ENCODE measurements around the gene MYCBP2. TPM values are rescaled to one million over a fixed set of nuclear protein-coding genes. Genes with fewer than 3 reads are reported as not detected.

MYCBP2 gene
- total RNA-seq, 1 donor = 186 TPM

DNA sequence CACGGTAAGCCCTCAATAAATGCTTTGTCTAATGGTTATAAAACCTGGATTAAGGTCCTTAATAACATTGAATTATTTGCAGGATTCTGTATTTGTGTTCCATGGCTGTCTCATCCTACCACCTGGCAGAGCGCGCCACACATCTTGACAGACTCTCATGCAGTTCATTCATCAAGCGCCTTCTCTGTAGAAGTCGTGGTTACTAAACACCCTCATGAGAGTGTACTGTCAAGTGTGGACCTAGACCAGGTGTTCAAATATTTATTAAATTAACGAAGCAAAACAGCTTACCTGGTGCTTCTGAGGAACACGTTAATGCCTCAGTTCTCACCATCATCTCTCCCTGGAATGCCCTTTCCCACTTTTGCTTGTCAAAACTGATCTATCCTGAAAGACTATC, 286.8 kb downstream of the MYCBP2 start:
- Histone ChIP-seq H3K9me3 (ENCODE audit: low read depth, low read length) (no peaks in the 10 kb centered on the region), H3K27me3 (ENCODE audit: insufficient read depth, low read length) (no peaks in the 10 kb centered on the region), H3K4me1 (ENCODE audit: insufficient read depth, low read length) (no peaks in the 10 kb centered on the region), H3K4me3 (ENCODE audit: low read length) (no peak overlapping the region)

DNA sequence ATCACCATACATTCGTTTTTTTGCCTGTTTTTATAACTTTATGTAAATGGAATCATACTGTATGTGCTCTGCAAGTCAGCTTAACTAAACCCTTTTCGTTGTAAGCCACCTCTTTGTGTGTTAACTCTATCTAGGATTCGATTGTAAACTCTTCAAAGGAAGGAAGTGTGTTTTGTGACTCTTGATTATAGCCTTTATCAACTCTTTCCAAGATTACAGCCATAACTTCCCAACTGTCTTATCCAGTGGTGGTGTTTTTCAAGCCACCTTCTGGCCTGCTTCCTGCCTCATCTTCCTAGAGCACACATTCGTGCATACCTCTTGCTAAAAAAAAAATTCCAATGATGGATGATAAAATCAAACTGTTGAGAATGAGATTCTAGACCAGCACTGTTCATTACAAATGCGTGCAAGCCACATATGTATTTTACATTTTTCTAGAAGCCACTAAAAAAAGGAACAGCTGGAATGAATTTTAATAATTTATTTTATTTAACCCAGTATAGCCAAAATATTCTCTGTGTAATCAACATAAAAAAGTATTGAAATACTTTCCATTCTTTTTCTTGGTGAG, 287.9 kb downstream of the MYCBP2 start:
- Histone ChIP-seq H3K9me3 (ENCODE audit: low read depth, low read length) (no peaks in the 10 kb centered on the region), H3K27me3 (ENCODE audit: insufficient read depth, low read length) (no peaks in the 10 kb centered on the region), H3K4me3 (ENCODE audit: low read length) (no peak overlapping the region), H3K4me1 (ENCODE audit: insufficient read depth, low read length) (no peaks in the 10 kb centered on the region)

DNA sequence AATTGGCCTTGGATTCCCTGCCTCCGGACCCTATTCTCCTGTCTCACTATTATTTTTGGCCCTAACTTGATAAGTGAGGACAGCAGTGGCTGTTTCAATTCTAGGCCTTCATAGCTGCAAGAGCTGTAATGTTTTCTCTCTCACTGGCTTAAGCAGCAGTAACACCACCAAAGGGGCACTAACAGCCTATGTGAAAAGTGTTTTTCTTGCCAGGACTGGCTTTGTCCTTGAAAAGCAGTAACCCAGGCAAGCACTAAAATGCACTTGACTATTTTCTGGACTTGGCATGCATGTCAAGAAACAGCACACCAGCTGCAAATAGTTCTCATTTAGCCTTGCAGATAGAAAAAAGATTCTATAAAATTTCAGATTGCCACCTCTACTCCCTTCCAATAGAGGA, 290.6 kb downstream of the MYCBP2 start:
- Histone ChIP-seq H3K27me3 (ENCODE audit: insufficient read depth, low read length) (no peaks in the 10 kb centered on the region), H3K9me3 (ENCODE audit: low read depth, low read length) (no peaks in the 10 kb centered on the region), H3K4me3 (ENCODE audit: low read length) (no peak overlapping the region), H3K4me1 (ENCODE audit: insufficient read depth, low read length) (no peaks in the 10 kb centered on the region)

DNA sequence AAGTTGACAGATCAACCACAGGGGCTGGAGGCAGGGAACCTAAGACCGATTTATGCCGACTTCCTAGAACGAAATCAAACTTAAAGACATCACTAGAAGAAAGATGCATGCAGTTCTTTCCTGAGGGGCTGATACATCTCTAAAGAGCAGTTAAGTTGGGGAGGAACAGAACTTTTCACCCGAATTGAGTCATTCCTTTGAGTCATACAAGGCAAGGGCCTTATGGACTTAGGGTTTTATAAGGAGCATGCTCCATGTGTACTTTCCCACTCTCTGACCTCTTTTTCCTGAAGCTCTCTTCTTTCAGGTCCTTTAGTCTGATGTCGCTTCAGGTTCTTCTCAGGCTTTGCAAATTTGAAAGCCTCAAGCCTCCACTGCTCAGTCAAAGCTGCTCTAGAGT, 292.0 kb downstream of the MYCBP2 start:
- H3K4me1 ChIP-seq (ENCODE audit: insufficient read depth, low read length) = no peaks in the 10 kb centered on the region
- no peak overlapping the region for H3K4me3 ChIP-seq (ENCODE audit: low read length)
- no peaks in the 10 kb centered on the region for H3K9me3 ChIP-seq (ENCODE audit: low read depth, low read length)
- no peaks in the 10 kb centered on the region for H3K27me3 ChIP-seq (ENCODE audit: insufficient read depth, low read length)

DNA sequence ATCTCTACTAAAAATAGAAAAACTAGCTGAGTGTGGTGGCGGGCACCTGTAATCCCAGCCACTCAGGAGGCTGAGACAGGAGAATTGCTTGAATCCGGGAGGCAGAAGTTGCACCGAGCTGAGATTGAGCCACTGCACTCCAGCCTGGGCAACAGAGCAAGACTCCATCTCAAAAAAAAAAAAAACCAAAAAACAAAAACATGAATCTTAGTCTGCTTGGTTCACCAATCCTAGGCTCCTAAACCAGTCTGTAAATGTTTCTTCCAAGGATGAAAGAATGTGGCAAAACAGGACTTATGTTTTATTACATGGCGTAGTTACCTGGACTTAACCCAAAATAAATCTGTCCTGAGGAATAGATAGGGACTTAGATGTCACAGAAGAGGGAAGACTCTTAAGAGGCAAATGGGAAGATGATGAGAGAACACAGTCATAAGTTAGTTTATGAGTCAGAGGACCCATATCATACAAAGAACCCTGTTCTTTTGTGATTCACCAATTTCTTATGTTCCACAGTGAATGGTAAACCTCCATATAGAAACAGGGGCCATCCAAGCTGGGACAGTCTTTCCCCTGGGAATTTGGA, 293.1 kb downstream of the MYCBP2 start:
- H3K9me3 ChIP-seq (ENCODE audit: low read depth, low read length) = no peaks in the 10 kb centered on the region
- H3K4me1 ChIP-seq (ENCODE audit: insufficient read depth, low read length) = no peaks in the 10 kb centered on the region
- no peak overlapping the region for H3K4me3 ChIP-seq (ENCODE audit: low read length)
- no peaks in the 10 kb centered on the region for H3K27me3 ChIP-seq (ENCODE audit: insufficient read depth, low read length)

DNA sequence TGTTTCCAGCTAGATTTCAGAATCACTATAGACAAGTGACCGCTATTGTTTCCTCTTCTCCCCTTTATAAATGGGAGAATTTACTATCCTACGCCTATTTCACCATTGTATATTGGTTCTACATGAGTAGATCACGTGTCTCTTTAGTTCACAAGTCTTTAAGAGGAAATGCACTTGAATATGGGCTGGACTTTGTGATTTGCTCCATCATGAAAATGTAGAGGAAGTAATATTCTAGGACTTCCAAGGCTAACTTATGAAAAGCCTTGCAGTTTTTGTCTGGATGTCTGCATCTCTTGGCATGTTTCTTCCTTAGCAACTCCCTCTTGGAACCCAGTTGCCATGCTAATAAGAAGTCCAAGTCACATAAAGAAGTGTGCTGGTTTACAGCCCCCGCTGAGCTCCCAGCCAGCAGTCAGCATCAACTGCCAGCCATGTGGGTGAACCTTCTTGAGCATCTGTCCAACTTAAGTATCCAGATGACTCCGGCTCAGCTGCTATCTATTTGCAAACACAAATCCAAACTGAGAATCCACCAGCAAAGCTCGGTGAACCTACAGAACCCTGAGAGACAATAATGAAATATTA, 295.1 kb downstream of the MYCBP2 start:
- no peaks in the 10 kb centered on the region for H3K27me3 ChIP-seq (ENCODE audit: insufficient read depth, low read length)
- H3K4me3 ChIP-seq (ENCODE audit: low read length) = no peak overlapping the region
- H3K4me1 ChIP-seq (ENCODE audit: insufficient read depth, low read length) = peaks cover 7% of the 10 kb centered on the region
- H3K9me3 ChIP-seq (ENCODE audit: low read depth, low read length) = no peaks in the 10 kb centered on the region

DNA sequence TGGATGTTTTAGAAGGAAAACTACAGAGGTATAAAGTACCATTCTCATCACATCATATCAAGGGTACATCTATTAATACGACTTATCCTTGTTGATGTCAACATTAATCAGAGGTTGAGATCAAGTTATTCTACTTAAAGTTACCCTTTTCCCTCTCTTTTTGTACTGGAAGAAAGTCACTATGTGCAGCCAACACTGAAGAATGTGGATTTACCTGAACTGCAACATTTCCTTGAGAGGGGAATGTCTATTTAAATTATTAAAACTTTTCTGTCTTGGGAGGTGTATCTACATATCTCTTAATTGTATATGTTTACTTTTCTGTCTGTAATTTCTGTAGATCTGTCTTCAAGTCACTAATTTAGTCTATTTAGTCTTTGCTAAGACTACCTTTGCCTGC, 297.5 kb downstream of the MYCBP2 start:
- Histone ChIP-seq H3K9me3 (ENCODE audit: low read depth, low read length) (no peaks in the 10 kb centered on the region), H3K4me1 (ENCODE audit: insufficient read depth, low read length) (peaks cover 21% of the 10 kb centered on the region), H3K4me3 (ENCODE audit: low read length) (no peak overlapping the region), H3K27me3 (ENCODE audit: insufficient read depth, low read length) (no peaks in the 10 kb centered on the region)

DNA sequence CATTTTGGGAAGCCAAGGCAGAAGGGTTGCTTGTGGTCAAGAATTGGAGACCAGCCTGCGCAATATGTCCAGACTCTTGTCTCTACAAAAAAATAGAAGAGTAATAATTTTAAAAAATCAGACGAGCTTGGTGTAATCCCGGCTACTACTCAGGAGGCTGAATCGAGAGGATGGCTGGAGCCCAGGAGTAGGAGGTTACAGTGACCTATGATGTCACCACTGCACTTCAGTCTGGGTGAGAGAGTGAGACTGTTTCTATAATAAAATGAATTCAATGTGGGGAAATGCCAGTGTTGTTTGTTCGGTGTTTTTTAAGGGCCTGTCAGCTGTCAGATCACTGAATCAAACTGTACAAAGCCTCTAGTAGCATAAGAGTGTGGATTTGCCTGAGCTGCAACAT, 298.7 kb downstream of the MYCBP2 start:
- H3K4me3 ChIP-seq (ENCODE audit: low read length) = no peak overlapping the region
- H3K9me3 ChIP-seq (ENCODE audit: low read depth, low read length) = no peaks in the 10 kb centered on the region
- no peaks in the 10 kb centered on the region for H3K27me3 ChIP-seq (ENCODE audit: insufficient read depth, low read length)
- H3K4me1 ChIP-seq (ENCODE audit: insufficient read depth, low read length) = peaks cover 27% of the 10 kb centered on the region

DNA sequence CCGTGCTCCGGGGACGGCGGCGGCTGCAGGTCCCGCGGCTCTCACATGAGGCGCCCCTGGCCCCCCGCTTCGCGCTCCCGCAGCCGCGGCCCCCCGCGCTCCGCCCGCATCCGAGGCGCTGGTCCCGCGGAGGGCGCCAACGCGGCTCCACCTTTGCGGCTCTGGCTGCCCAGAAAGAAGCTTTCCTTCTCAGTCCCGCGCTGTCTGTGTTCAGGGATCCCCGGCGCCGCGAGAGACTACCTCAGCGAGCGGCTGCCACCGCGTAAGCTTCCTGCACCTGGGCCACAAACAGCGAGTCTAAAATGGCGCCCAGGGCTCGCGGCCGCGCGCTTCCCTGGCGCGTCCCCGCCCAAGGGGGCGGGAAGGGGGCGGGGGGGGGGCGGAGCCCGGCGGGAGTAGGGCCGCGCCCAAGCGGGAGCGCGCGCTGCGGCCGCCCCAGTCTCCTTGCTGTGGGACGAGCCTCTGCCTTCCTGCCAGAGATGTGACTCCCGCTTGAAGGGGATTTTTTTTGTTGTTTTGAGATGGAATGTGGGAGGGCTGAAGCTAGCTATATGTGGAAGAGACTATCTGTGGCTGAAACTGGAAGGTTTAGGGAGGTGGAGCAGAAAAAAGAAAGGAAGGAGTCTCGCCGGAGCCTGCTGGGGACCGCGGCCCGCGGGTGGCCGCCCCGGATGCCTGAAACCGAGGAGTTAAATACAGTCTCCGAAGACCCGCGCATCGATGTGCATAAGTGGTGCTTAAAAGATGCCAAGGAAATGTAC, 299.9 kb downstream of the MYCBP2 start, which contains the start of gene FBXL3:
TSS of gene FBXL3 (minus strand) at position 299 of the 761 bp plus-strand sequence. CDS start 5,299 bp downstream, outside the sequence.
- H3K4me3 ChIP-seq (ENCODE audit: low read length) = peak within 1 kb of the TSS; percentile 81

DNA sequence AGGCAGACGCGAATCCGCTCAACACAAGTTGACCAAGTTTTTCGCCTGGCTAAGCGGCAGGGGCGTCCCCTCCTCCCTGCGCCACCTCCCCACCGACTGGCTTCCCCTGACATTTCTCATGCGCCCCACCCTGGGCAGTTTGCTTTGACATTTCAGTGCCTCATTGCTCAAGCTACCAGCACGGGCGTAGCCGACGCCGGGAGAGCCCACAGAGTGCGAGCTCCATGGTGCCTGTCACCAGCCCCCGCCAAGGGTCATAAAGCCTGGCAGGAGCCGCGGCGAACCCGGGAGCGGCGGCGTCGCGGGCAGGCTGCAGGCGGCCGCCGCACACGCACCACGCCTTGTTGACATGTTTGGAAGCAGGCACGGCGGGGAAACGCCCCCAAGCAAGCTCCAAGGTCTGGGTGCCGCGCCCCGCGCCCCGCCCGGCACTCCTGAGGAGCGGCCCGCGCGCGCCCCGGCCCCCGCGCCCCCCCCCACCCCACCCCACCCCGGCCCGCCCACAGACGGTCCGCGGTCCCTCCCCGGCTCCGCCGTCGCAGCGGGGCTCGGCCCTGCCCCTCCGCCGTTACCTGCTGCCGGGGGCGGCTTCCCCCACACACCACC, 300.5 kb downstream of the MYCBP2 start:
- Histone ChIP-seq H3K4me1 (ENCODE audit: insufficient read depth, low read length) (peaks cover 44% of the 10 kb centered on the region), H3K9me3 (ENCODE audit: low read depth, low read length) (no peaks in the 10 kb centered on the region), H3K4me3 (ENCODE audit: low read length) (peak overlapping the region; percentile 81), H3K27me3 (ENCODE audit: insufficient read depth, low read length) (no peaks in the 10 kb centered on the region)

More for the DNA sequence above, 299.9 kb downstream of the MYCBP2 start, which contains the start of gene FBXL3:
- H3K27me3 ChIP-seq (ENCODE audit: insufficient read depth, low read length) = no peaks in the 10 kb centered on the region
- no peaks in the 10 kb centered on the region for H3K9me3 ChIP-seq (ENCODE audit: low read depth, low read length)
- H3K4me1 ChIP-seq (ENCODE audit: insufficient read depth, low read length) = peaks cover 39% of the 10 kb centered on the region

DNA sequence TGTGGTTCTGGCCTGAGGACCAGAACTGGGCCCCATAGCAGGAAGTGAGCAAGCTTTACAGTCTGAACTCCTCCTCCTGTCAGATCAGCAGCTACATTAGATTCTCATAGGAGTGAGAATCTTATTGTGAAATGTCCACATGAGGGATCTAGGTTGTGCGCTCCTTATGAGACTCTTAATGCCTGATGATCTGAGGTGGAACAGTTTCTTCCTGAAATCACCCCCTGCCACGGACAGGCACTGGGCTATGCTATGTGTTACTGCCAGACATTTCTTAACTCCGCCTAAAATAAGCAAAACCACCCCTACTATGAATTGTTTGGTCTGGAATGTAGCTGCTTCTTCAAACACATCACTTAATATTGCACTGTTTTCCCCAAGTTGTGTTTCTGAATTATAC, 304.6 kb downstream of the MYCBP2 start:
- Histone ChIP-seq H3K27me3 (ENCODE audit: insufficient read depth, low read length) (no peaks in the 10 kb centered on the region), H3K9me3 (ENCODE audit: low read depth, low read length) (no peaks in the 10 kb centered on the region), H3K4me3 (ENCODE audit: low read length) (no peak overlapping the region), H3K4me1 (ENCODE audit: insufficient read depth, low read length) (peaks cover 46% of the 10 kb centered on the region)

DNA sequence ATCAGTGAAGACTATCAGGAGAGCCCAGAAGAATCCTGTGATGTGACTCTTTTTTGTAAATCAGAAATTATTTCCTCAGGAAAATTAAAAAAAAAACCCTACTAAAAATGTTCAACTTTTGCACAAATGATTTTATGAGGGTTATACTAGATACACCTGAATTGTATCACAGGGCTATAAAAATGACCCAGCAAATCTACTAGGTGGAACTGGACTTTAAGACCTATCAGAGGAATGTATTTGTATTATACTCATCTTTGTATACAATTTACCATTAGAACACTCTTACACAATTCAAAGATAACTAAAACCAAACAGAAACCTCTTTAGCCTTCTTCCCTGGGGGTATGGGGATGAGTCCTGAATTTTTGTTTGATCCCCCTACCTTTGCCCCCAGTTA, 307.1 kb downstream of the MYCBP2 start:
- H3K4me1 ChIP-seq (ENCODE audit: insufficient read depth, low read length) = peaks cover 33% of the 10 kb centered on the region
- H3K9me3 ChIP-seq (ENCODE audit: low read depth, low read length) = no peaks in the 10 kb centered on the region
- no peaks in the 10 kb centered on the region for H3K27me3 ChIP-seq (ENCODE audit: insufficient read depth, low read length)
- no peak overlapping the region for H3K4me3 ChIP-seq (ENCODE audit: low read length)

DNA sequence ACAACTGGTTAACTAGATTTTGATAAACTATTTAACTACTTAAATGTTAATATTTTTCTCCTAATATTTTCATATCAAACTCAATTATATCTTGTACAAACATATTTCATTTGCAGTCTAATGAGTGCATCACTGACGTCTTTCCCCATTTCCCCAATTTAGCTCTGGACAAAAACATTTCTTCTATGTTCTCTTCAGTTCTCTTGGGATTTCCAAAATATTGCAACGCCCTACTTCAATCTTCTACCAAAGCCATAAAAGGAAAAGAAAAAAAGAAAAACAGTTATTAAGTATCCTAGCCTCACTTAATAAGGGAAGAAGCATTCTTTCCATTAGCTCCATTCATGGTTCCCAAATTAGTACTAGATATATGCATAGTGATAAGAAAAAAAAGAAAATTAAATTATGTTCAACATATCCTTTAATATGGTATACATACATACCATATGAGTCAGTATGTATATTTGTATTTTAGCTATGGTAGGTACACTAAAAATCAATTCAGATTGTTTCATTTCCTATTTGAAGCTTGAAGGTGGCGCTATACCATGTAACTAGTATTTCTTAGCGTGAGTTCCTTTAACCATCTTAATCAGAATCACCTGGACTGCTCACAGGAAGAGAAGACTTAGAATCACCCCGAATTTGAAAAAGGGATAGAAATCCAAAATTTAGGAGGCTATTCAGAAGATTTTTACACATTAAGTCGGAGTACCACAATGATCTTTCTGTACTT, 309.8 kb downstream of the MYCBP2 start:
- Histone ChIP-seq H3K4me3 (ENCODE audit: low read length) (no peak overlapping the region), H3K4me1 (ENCODE audit: insufficient read depth, low read length) (peaks cover 15% of the 10 kb centered on the region), H3K27me3 (ENCODE audit: insufficient read depth, low read length) (no peaks in the 10 kb centered on the region), H3K9me3 (ENCODE audit: low read depth, low read length) (no peaks in the 10 kb centered on the region)

DNA sequence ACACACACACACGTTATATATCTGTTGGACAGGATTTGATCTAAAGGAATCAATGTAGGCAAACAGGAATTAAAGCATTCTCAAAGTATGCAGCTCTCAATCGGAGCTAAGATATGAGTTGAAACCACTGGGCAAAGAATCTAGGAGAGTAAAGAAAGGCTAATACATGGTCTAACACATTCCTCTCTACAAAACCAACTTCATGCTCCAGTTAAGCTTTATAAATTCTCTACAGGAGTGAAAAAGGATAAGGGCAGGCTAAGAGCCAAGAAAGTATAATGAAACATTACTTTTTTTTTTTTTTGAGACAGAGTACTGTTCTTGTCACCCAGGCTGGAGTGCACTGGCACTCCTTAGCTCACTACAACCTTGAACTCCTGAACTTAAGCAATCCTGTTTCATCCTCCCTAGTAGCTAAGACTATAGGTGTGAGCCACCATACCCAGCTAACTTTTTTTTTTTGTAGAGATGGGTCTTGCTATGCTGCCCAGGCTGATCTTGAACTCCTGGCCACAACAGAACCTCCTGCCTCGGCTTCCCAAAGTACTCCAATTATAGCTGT, 310.6 kb downstream of the MYCBP2 start:
- Histone ChIP-seq H3K4me3 (ENCODE audit: low read length) (no peak overlapping the region), H3K27me3 (ENCODE audit: insufficient read depth, low read length) (no peaks in the 10 kb centered on the region), H3K4me1 (ENCODE audit: insufficient read depth, low read length) (peaks cover 10% of the 10 kb centered on the region), H3K9me3 (ENCODE audit: low read depth, low read length) (no peaks in the 10 kb centered on the region)

Data from mononuclear cell (primary cell).